Kidney epithelial cell (primary cell): ENCODE measurements around the gene MAFF. TPM values are rescaled to one million over a fixed set of nuclear protein-coding genes. Genes with fewer than 3 reads are reported as not detected.
"Not testable (repeated sequence)": the region's sequence is repeated elsewhere in the genome, so short reads cannot be mapped to it uniquely, and the experiment has no call there.

ENCODE experiments used
- DNase-seq: peaks from one replicate; pipeline ENCODE4 v3.0.0-alpha.2; 2010; ENCODE audit warnings: low read depth
- H3K27me3 ChIP-seq: 2 replicates; pipeline ENCODE4 v1.6.0; 2011; ENCODE audit warnings: low read length; ENCODE audit not compliant: control insufficient read depth, insufficient read depth
- H3K36me3 ChIP-seq: 2 replicates; pipeline ENCODE4 v1.5.1; 2011; ENCODE audit warnings: low read length; ENCODE audit not compliant: control insufficient read depth, insufficient read depth
- H3K4me3 ChIP-seq: 2 replicates; pipeline ENCODE4 v1.5.1; 2011; ENCODE audit warnings: low read depth, mild to moderate bottlenecking, control low read depth, low read length
- total RNA-seq: library from RNA; depleted of rRNA; stranded (reverse); fragments of >200 nt; gene quantifications from 2 replicates; pipeline ENCODE4 v1.2.3, GENCODE V29; 2015
- TF ChIP-seq, protein P1 (sequence below): IDR thresholded peaks from 2 replicates; pipeline ENCODE4 v1.5.1; 2011; ENCODE audit warnings: mild to moderate bottlenecking, moderate library complexity, low read length, control low read depth, inconsistent platforms; ENCODE audit not compliant: insufficient read depth, poor library complexity, severe bottlenecking

The MAFF gene
- total RNA-seq, 1 donor from 2014 or later: 99.5 TPM

DNA sequence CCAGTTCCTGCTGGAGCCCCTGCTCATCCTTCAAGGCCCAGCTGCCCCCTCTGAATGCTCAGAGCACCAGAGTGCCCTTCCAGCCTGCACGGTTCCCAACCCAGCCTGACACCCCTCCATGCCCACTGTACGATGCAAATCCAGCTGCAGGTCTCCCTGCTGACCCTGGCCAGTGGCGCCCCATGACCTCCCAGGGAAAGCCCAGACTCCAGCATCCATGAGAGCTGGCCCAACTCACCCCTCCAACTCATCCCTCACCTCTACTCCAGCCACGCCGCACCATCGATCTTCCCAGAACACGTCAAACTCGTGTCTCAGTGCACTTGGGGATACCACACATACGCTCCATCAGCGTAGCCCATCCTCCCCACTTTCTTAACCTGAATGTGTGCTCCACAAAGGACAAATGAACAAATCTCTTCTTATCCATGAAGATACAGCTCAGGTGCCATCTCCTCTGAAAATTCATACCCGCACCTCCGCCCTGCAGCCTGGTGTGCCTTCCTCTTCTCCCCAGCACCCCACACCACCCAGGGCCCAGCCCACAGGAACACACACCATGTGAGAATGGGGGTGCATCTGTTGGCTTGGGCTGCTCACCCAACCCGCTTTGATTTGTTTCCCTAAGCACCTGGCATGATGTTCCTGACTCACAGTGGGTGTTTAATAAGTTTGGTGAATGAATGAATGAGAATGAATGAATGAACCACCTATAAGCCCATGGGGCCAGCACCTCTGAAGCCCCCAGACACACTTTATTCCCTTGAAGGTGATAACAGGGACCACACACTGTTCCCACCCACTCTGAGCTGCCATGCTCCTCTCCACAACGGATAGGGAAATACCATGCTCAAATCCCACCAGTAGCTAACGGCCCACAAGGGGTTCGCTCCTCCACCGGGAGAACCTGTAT is 26.3 kb upstream of the MAFF start:
- TF ChIP-seq, protein P1, sequence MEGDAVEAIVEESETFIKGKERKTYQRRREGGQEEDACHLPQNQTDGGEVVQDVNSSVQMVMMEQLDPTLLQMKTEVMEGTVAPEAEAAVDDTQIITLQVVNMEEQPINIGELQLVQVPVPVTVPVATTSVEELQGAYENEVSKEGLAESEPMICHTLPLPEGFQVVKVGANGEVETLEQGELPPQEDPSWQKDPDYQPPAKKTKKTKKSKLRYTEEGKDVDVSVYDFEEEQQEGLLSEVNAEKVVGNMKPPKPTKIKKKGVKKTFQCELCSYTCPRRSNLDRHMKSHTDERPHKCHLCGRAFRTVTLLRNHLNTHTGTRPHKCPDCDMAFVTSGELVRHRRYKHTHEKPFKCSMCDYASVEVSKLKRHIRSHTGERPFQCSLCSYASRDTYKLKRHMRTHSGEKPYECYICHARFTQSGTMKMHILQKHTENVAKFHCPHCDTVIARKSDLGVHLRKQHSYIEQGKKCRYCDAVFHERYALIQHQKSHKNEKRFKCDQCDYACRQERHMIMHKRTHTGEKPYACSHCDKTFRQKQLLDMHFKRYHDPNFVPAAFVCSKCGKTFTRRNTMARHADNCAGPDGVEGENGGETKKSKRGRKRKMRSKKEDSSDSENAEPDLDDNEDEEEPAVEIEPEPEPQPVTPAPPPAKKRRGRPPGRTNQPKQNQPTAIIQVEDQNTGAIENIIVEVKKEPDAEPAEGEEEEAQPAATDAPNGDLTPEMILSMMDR: no peak
- DNase-seq: no peak
- H3K4me3 ChIP-seq: no peak overlapping the region
- H3K27me3 ChIP-seq: no peaks in the 10 kb centered on the region
- no peaks in the 10 kb centered on the region for H3K36me3 ChIP-seq

DNA sequence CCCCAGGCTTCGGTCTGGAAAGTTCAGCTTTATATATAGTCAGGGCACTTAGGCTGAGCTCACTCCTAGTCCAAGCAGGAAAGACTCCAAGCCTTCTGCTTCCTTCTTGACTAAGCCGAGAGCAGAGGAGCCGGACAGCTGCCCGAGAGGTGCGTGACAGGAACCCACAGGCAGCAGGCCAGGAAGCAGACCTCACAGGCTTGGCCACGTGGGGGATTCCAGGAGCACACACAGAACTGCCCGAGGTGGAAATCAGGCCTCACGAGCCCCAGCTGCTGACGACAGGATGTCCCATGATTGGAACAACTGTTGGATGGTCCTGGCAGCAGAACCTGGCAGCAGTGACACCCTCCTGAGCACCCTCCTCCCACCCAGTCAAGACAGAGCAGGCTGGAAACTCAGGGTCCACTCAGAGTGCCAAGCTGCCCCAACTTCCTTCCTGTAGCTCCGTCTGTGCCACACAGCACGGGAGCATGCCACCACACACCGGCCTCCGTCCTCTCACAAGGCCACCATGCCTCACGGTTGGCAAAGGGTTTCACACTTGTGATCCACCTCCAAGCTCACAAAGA is 25.5 kb upstream of the MAFF start:
- peak; percentile 53 for DNase-seq
- Histone ChIP-seq H3K4me3 (no peak overlapping the region), H3K36me3 (no peaks in the 10 kb centered on the region), H3K27me3 (no peaks in the 10 kb centered on the region)
- TF ChIP-seq, protein P1: no peak

DNA sequence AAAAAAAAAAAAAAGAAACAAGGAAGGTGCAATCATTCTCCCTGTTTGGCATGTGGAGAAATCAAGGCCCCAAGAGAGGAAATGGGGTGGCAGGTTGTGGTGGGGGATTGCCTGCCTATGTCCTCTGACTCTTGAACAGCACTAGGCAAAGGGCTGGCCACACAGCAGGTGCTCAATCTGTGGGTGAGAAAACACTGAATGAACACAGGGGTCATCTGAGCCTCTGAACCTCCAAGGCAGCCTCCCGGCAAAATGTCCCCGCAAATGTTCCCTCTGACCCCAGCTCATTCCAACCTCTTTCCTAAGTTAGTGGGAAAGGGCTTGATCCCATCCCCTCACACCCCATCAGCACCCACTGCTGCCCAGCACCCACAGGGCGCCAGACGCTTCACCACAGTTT is 24.8 kb upstream of the MAFF start:
- H3K27me3 ChIP-seq: no peaks in the 10 kb centered on the region
- no peak overlapping the region for H3K4me3 ChIP-seq
- no peak for DNase-seq
- no peaks in the 10 kb centered on the region for H3K36me3 ChIP-seq
- TF ChIP-seq, protein P1: no peak

DNA sequence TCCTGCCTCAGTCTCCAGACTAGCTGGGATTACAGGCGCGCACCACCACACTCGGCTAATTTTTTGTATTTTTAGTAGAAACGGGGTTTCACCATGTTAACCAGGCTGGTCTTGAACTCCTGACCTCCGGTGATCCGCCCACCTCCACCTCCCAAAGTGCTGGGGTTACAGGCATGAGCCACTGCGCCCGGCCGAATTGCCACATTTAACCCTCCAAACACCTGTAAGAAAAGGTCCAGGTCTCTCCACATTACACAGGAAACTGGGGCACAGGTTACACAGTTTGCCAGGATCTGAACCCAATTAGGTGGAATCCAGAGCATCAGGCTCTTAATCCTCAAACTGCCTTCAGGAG is 24.2 kb upstream of the MAFF start:
- H3K27me3 ChIP-seq, H3K36me3 ChIP-seq, DNase-seq, H3K4me3 ChIP-seq: not testable (repeated sequence)

DNA sequence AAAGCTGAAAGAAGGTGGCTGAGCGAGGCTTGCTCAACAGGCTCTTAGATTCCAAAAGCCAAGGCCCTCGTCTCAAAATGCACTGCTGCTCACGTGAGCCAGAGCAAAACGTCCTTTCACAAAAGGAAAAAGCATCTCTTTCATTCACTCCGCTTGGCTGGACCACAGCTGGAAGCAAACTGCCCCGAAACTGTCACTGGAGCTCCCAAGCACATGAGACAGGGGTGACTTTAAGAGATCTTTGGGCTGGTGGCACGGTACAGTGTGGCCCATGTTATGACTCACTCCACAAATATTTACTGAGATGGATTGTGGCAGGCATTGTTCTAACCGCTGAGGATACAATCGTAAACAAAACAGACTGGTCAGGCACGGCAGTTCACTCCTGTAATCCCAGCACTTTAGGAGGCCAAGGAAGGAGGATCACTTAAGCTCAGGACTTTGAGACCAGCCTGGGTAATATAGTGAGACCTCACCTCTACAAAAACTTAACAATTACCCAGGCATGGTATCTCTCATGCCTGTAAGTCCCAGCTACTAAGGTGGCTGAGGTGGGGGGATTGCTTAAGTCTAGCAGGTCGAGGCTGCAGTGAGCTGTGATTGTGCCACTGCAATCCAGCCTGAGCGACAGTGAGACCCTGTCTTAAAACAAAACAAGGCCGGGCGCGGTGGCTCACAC is 23.7 kb upstream of the MAFF start:
- Histone ChIP-seq H3K27me3 (no peaks in the 10 kb centered on the region), H3K4me3 (no peak overlapping the region), H3K36me3 (no peaks in the 10 kb centered on the region)
- TF ChIP-seq, protein P1: no peak
- peak; percentile 69 for DNase-seq

DNA sequence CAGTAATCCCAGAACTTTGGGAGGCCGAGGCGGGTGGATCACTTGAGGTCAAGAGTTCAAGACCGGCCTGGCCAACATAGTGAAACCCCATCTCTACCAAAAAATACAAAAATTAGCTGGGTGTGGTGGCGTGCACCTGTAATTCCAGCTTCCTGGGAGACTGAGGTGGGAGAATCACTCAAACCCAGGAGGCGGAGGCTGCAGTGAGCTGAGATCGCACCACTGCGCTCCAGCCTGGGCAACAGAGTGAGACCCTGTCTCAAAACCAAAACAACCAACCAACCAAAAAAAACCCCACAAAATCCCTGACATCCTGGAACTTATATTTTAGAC is 23.2 kb upstream of the MAFF start:
- not testable (repeated sequence) for H3K36me3 ChIP-seq, DNase-seq, H3K27me3 ChIP-seq, H3K4me3 ChIP-seq
